CD4-positive, alpha-beta T cell treated with Interleukin-10 for 1 hour (primary cell): Measurements from ENCODE around the gene PDE8B.

Source experiments
- DNase-seq: peaks from one replicate; pipeline ENCODE4 v3.0.0-alpha.2; 2020

The PDE8B gene

GRCh38 chr5:77210091-77210963, at the start of gene PDE8B:
Gene PDE8B, plus strand, starts transcription at chr5:77210680. Its CDS starts 246 bp downstream, at chr5:77210926.
- DNase-seq = no peak

GRCh38 chr5:77163453-77163852, 47.0 kb upstream of the PDE8B start:
- DNase-seq = no peak

GRCh38 chr5:77167063-77167462, 43.4 kb upstream of the PDE8B start:
- no peak for DNase-seq

GRCh38 chr5:77167695-77168121, 42.8 kb upstream of the PDE8B start:
- DNase-seq = no peak

- DNase-seq = no peak
These were observed 42.2 kb upstream of the PDE8B start for GRCh38 chr5:77168161-77168878.

GRCh38 chr5:77168879-77169244, 41.6 kb upstream of the PDE8B start:
- DNase-seq = no peak

GRCh38 chr5:77170196-77170890, 40.1 kb upstream of the PDE8B start:
- no peak for DNase-seq

- DNase-seq = no peak
These were observed 39.2 kb upstream of the PDE8B start for GRCh38 chr5:77171141-77171910.

- DNase-seq = no peak
These were observed 37.7 kb upstream of the PDE8B start for GRCh38 chr5:77172713-77173328.

GRCh38 chr5:77174526-77174925, 36.0 kb upstream of the PDE8B start:
- DNase-seq = no peak

GRCh38 chr5:77175231-77175630, 35.2 kb upstream of the PDE8B start:
- DNase-seq = no peak

- no peak for DNase-seq
These were observed 34.1 kb upstream of the PDE8B start for GRCh38 chr5:77176429-77176828.

- DNase-seq = no peak
These were observed 32.9 kb upstream of the PDE8B start for GRCh38 chr5:77177576-77177975.

- DNase-seq = no peak
These were observed 30.1 kb upstream of the PDE8B start for GRCh38 chr5:77180167-77181081.

GRCh38 chr5:77181173-77181572, 29.3 kb upstream of the PDE8B start:
- DNase-seq = no peak

- DNase-seq = no peak
These were observed 28.7 kb upstream of the PDE8B start for GRCh38 chr5:77181596-77182304.

- DNase-seq = no peak
These were observed 28.1 kb upstream of the PDE8B start for GRCh38 chr5:77182367-77182766.

- DNase-seq = no peak
These were observed 23.7 kb upstream of the PDE8B start for GRCh38 chr5:77186652-77187370.

- DNase-seq = no peak
These were observed 21.1 kb upstream of the PDE8B start for GRCh38 chr5:77189421-77189820.
